ENCODE results near the gene HDGFL3.

DNA sequence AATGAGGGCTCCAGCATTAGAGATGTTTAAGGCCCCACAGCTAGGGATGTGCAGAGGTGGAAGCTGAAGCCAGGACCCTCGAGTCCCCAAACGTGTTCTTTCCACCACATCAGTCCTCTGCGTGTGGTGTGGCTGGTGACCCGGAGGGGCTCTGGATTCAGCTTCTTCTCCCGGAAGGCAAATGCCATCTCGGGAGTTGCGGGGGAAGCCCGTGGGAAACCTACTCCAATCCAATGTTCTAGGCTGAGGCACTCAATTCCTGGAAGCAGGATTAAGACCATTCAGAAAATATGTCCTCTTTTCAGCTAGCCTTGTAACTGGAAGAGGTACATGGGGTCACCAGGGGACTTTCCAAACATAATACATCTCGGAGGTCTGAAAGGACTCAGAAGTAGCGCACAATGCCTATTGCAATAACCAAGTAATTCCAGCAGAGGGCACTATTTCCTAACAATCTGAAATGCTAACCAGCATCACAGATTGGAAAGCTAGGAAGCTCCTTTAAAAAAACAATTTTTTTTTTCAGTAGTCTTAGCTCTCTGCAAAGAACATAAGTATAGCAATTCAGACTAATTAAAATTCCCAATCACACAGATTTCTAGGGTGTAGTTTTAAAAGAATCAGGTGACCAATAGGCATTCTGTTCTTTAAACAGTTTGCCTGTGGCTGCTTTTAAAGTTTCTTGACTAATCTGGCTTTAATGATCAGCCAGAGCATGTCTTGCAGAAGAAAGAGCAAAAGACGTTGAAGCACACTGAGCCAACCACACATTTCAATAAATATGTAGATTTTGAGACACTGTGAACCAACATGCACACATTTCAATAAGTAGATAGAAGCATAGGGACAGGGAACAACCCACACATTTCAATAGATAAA, 40.8 kb upstream of the HDGFL3 start:
- TF ChIP-seq EP300 (IDR thresholded peaks at IDR 0.05) (no peak), POLR2AphosphoS5 (IDR thresholded peaks at IDR 0.05) (no peak)
